Stimulated activated CD8-positive, alpha-beta memory T cell treated with anti-CD3 and anti-CD28 coated beads, Interleukin-15, amount 100 ng/mL, for 48 hours (primary cell): ENCODE results near the gene FAM107B.

Experiments
- DNase-seq, 2 donors: peaks; one replicate each; pipeline ENCODE4 v3.0.0-alpha.2; 2020; ENCODE audit warnings: low read depth in 2 of 2

Gene FAM107B

GRCh38 chr10:14578060-14578952 is 196.4 kb downstream of the FAM107B start:
- DNase-seq = no peak

- DNase-seq = no peak
Observed at GRCh38 chr10:14574885-14575284, 199.8 kb downstream of the FAM107B start.

- no peak for DNase-seq
Observed at GRCh38 chr10:14574291-14574690, 200.4 kb downstream of the FAM107B start.

GRCh38 chr10:14573666-14574261 is 200.9 kb downstream of the FAM107B start:
- DNase-seq = no peak

GRCh38 chr10:14572811-14573210 is 201.9 kb downstream of the FAM107B start:
- DNase-seq = no peak

GRCh38 chr10:14571866-14572507 is 202.7 kb downstream of the FAM107B start:
- DNase-seq = no peak

GRCh38 chr10:14570800-14571199 is 203.9 kb downstream of the FAM107B start:
- DNase-seq = no peak

- DNase-seq = no peak
Observed at GRCh38 chr10:14569274-14570060, 205.2 kb downstream of the FAM107B start.

- no peak for DNase-seq
Observed at GRCh38 chr10:14567421-14567820, 207.3 kb downstream of the FAM107B start.

- no peak for DNase-seq
Observed at GRCh38 chr10:14566498-14566897, 208.2 kb downstream of the FAM107B start.

GRCh38 chr10:14565199-14565598 is 209.5 kb downstream of the FAM107B start:
- no peak for DNase-seq

GRCh38 chr10:14564268-14564744 is 210.4 kb downstream of the FAM107B start:
- DNase-seq = no peak

- no peak for DNase-seq
Observed at GRCh38 chr10:14563359-14563940, 211.2 kb downstream of the FAM107B start.

- no peak for DNase-seq
Observed at GRCh38 chr10:14563076-14563336, 211.7 kb downstream of the FAM107B start.

GRCh38 chr10:14562218-14563075 is 212.2 kb downstream of the FAM107B start:
- no peak for DNase-seq

- no peak for DNase-seq
Observed at GRCh38 chr10:14560791-14561765, 213.6 kb downstream of the FAM107B start.

GRCh38 chr10:14560274-14560673 is 214.4 kb downstream of the FAM107B start:
- DNase-seq = peak in 1 of 2 donors; percentile 71

GRCh38 chr10:14558025-14558424 is 216.7 kb downstream of the FAM107B start:
- no peak for DNase-seq

GRCh38 chr10:14557567-14557966 is 217.1 kb downstream of the FAM107B start:
- no peak for DNase-seq
